Lung (tissue), 12 donors: ENCODE results near the gene CDH23. TPM values are rescaled to one million over a fixed set of nuclear protein-coding genes. Genes with fewer than 3 reads are reported as not detected.

Source experiments
- ATAC-seq: fragments of 200-7000 bp; cut with Tn5 transposase; one replicate; pipeline ENCODE4 v1.9.1; 2020; ENCODE audit warnings: moderate number of reproducible peaks; ENCODE audit not compliant: insufficient read depth, low FRiP score
- DNase-seq, 3 donors: peaks; one replicate each; pipeline ENCODE4 v3.0.0-alpha.2; 2013 to 2017
- H3K27ac ChIP-seq, 2 donors: one replicate each; pipeline ENCODE4 v1.5.1; 2013; ENCODE audit warnings: mild to moderate bottlenecking in 2 of 2, moderate library complexity in 2 of 2, control low read depth in 1 of 2, inconsistent platforms in 1 of 2, low read depth in 1 of 2, low read length in 1 of 2
- H3K27me3 ChIP-seq, 3 donors: one replicate each; pipeline ENCODE4 v1.5.1; 2013; ENCODE audit warnings: low read length in 2 of 3; ENCODE audit not compliant: control insufficient read depth in 3 of 3, insufficient read depth in 3 of 3
- H3K36me3 ChIP-seq, 4 donors: one replicate each; pipeline ENCODE4 v1.5.1; 2013; ENCODE audit warnings: low read length in 4 of 4, mild to moderate bottlenecking in 1 of 4, moderate library complexity in 1 of 4; ENCODE audit not compliant: control insufficient read depth in 4 of 4, insufficient read depth in 4 of 4
- H3K4me1 ChIP-seq, 5 donors: one replicate each; pipeline ENCODE4 v1.5.1; 2013; ENCODE audit warnings: low read length in 5 of 5, mild to moderate bottlenecking in 2 of 5, moderate library complexity in 1 of 5; ENCODE audit not compliant: control insufficient read depth in 5 of 5, insufficient read depth in 5 of 5
- H3K4me3 ChIP-seq: one replicate; pipeline ENCODE4 v1.5.1; 2013; ENCODE audit warnings: mild to moderate bottlenecking, control low read depth, moderate library complexity
- H3K9ac ChIP-seq, 2 donors: one replicate each; pipeline ENCODE4 v1.5.1; 2013; ENCODE audit warnings: low read length in 2 of 2, control low read depth in 1 of 2; ENCODE audit not compliant: insufficient read depth in 1 of 2
- H3K9me3 ChIP-seq, 4 donors: one replicate each; pipeline ENCODE4 v1.5.1; 2013; ENCODE audit warnings: low read length in 3 of 4, mild to moderate bottlenecking in 1 of 4, moderate library complexity in 1 of 4; ENCODE audit not compliant: control insufficient read depth in 4 of 4, insufficient read depth in 3 of 4
- WGBS, 2 donors: extraction: QIAGEN DNeasy Blood & Tissue Kit; methylation state at CpG; one replicate each; pipeline ENCODE4 v1.1.7; 2013; 5-methylcytosine and 5-hydroxymethylcytosine counted together
- polyA plus RNA-seq, 2 donors: library from polyadenylated mRNA; stranded (reverse); fragments of 200-250 nt; gene quantifications; one replicate each; pipeline ENCODE4 v1.2.1, GENCODE V29; 2013
- total RNA-seq, 2 donors: library from RNA; depleted of rRNA in 1 of 2; stranded (reverse); fragments of >200 nt in 1 of 2; gene quantifications; one replicate each; pipeline ENCODE4 v1.2.1, GENCODE V29; 2014 to 2021
- TF ChIP-seq, protein P1 (sequence below): IDR thresholded peaks from 2 replicates; pipeline ENCODE4 v1.5.1; 2012; ENCODE audit warnings: mild to moderate bottlenecking; ENCODE audit errors: control extremely low read depth, extremely low read depth
- donor health status: control.
- donor health status: control.
- donor health status: Bipolar disorder and iron deficiency.
- donor health status: healthy.
- donor health status: DM: yes; HTN: yes; CAD: no.

Gene CDH23
- total and polyA plus RNA-seq, 4 donors: 4.5 to 29.5 (median 6.0) TPM

- no peaks in the 10 kb centered on the region for H3K36me3 ChIP-seq
- TF ChIP-seq, protein P1, sequence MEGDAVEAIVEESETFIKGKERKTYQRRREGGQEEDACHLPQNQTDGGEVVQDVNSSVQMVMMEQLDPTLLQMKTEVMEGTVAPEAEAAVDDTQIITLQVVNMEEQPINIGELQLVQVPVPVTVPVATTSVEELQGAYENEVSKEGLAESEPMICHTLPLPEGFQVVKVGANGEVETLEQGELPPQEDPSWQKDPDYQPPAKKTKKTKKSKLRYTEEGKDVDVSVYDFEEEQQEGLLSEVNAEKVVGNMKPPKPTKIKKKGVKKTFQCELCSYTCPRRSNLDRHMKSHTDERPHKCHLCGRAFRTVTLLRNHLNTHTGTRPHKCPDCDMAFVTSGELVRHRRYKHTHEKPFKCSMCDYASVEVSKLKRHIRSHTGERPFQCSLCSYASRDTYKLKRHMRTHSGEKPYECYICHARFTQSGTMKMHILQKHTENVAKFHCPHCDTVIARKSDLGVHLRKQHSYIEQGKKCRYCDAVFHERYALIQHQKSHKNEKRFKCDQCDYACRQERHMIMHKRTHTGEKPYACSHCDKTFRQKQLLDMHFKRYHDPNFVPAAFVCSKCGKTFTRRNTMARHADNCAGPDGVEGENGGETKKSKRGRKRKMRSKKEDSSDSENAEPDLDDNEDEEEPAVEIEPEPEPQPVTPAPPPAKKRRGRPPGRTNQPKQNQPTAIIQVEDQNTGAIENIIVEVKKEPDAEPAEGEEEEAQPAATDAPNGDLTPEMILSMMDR: no peak
These were observed 101.1 kb downstream of the CDH23 start for GRCh38 chr10:71497763-71498326.

DNA sequence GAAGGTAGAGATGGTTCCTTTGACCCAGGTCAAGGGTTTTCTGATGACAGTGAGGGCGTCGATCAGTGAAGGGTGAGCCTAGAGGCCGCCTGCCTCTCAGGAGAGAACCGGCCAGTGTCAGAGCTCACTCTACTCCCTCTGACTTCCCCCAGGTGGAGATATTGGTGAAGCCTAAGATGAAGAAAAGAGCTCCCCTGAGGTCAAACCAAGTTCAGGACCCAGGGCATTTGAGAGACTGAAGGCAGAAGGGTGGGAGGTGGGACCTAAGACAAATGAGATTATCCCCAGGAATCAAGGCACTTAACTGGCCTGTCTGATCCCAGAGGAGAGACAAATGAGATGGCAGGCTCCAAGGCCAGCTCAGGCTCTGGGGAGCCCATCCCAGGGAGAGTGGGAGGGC lies 104.7 kb downstream of the CDH23 start:
- TF ChIP-seq, protein P1: no peak
- no peaks in the 10 kb centered on the region for H3K36me3 ChIP-seq
- no peaks in the 10 kb centered on the region for H3K27me3 ChIP-seq
- no peak overlapping the region for H3K27ac ChIP-seq
- ATAC-seq: no peak
- no peaks in the 10 kb centered on the region for H3K9me3 ChIP-seq
- peaks cover 0 to 7% (median 0%) of the 10 kb centered on the region in 5 donors for H3K4me1 ChIP-seq
- no peak overlapping the region for H3K9ac ChIP-seq
- H3K4me3 ChIP-seq: no peak overlapping the region
- DNase-seq: no peak
- 91 to 99% methylated on average over 4 of the region's 4 CpGs for WGBS, 2 donors

More at GRCh38 chr10:71497763-71498326, 101.1 kb downstream of the CDH23 start:
- H3K9me3 ChIP-seq: no peaks in the 10 kb centered on the region
- H3K9ac ChIP-seq: no peak overlapping the region
- H3K27ac ChIP-seq: no peak overlapping the region
- no peaks in the 10 kb centered on the region for H3K27me3 ChIP-seq
- peaks cover 0 to 3% (median 0%) of the 10 kb centered on the region in 5 donors for H3K4me1 ChIP-seq
- no peak overlapping the region for H3K4me3 ChIP-seq
- whole genome bisulfite sequencing, 2 donors: 69 to 87% methylated on average over 9 of the region's 9 CpGs
- no peak for ATAC-seq
- DNase-seq: no peak

DNA sequence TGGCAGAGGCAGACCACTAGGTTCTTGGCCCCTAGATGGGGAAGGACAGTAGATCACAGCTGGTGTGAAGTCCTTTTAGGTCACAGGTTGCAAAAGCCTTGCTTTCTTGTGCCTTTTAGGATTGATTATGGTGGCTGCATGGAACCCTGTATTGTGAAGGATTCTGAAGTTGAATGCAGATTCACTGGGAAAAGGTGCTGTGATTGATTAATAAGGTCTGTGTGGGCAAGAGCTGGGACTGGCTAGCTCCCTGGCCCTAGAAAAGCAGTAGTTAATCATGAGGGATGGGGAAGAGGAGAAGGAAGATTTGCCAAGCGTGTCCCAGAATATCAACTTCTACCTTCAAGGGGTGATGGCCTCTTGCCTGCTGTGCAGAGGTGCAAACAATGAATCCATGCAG lies 105.5 kb downstream of the CDH23 start:
- Histone ChIP-seq H3K4me3 (no peak overlapping the region), H3K36me3 (no peaks in the 10 kb centered on the region), H3K27me3 (no peaks in the 10 kb centered on the region), H3K9ac (no peak overlapping the region), H3K4me1 (peaks cover 0 to 7% (median 0%) of the 10 kb centered on the region in 5 donors), H3K9me3 (no peaks in the 10 kb centered on the region), H3K27ac (no peak overlapping the region)
- DNase-seq (no peak), ATAC-seq (no peak)
- TF ChIP-seq, protein P1: no peak
- WGBS, 2 donors: 95 to 96% methylated on average over 1 of the region's 1 CpG

DNA sequence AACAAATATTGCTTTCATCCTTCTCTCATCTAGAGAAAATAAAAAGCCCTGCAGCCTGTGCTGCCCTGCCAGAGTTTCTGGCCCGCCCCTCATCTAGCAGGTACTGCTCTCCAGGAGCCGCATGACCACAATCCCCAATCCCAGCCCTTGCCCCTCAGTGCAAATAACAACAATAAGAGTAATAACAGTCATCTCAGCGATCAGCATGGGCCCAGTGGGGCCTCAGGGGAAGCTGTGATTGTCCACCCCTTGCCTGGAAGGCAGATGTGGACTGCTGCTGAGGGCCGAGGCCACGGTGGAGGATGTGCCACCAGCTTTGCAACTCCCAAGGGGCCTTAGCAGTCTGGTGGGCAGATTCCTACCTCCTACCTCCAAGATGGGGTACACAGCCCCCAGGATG lies 106.1 kb downstream of the CDH23 start:
- no peaks in the 10 kb centered on the region for H3K27me3 ChIP-seq
- WGBS, 2 donors: 89 to 92% methylated on average over 5 of the region's 5 CpGs
- no peak overlapping the region for H3K9ac ChIP-seq
- DNase-seq: no peak
- H3K4me3 ChIP-seq: no peak overlapping the region
- no peak for ATAC-seq
- peaks cover 0 to 7% (median 0%) of the 10 kb centered on the region in 5 donors for H3K4me1 ChIP-seq
- no peaks in the 10 kb centered on the region for H3K36me3 ChIP-seq
- H3K9me3 ChIP-seq: no peaks in the 10 kb centered on the region
- no peak overlapping the region for H3K27ac ChIP-seq
- TF ChIP-seq, protein P1: no peak
